ENCODE data around the gene INSM2. TPM values are rescaled to one million over a fixed set of nuclear protein-coding genes. Genes with fewer than 3 reads are reported as not detected.

INSM2 gene
- polyA plus RNA-seq, 1 donor (not counting 4 experiments of a cell fraction or from before 2014, with no cell fraction given): not detected

DNA sequence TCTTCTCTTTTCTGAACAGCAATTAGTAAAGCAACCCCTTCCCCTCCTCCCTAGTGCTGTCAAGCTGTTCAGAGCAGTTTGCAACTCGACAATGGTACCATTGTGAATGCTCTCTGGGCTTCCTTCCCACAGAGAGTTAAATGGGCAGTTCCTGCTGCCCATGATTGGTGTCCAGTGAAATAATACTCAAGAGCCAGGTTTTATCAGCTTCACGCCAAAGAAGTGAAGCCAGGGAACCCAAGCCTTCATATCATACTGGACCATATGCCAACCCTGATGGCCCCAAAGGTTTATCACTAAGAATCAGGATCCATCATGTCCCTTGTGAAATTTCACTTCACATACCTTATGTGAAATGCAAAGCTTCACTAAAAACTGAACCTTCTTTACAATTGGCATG is 24.7 kb downstream of the INSM2 start:
- H3K27me3 ChIP-seq (ENCODE audit: control insufficient read depth, extremely low read depth, insufficient read depth, low read length): no peaks in the 10 kb centered on the region
- H3K36me3 ChIP-seq (ENCODE audit: control insufficient read depth in 2 of 2, extremely low read depth in 1 of 2, insufficient read depth in 2 of 2, low read length in 2 of 2): no peaks in the 10 kb centered on the region
- H3K27ac ChIP-seq (ENCODE audit: control insufficient read depth, insufficient read depth, low read length): no peak overlapping the region
- no peak for FAIRE-seq
- peaks cover 3% of the 10 kb centered on the region for H3K4me1 ChIP-seq (ENCODE audit: control insufficient read depth, extremely low read depth, insufficient read depth, low read length)
- H3K4me2 ChIP-seq (ENCODE audit: control insufficient read depth, extremely low read depth, insufficient read depth, low read depth, low read length): no peak overlapping the region
- no peaks in the 10 kb centered on the region for H4K20me1 ChIP-seq (ENCODE audit: control insufficient read depth, extremely low read depth, insufficient read depth, low read length)
- no peaks in the 10 kb centered on the region for H3K79me2 ChIP-seq (ENCODE audit: control insufficient read depth, insufficient read depth, low read length)
- H3K9me3 ChIP-seq (ENCODE audit: control insufficient read depth, low read depth, low read length): no peaks in the 10 kb centered on the region
- TF ChIP-seq EZH2 (IDR thresholded peaks at IDR 0.05; ENCODE audit: low read length): no peak
- TF ChIP-seq, protein P1, sequence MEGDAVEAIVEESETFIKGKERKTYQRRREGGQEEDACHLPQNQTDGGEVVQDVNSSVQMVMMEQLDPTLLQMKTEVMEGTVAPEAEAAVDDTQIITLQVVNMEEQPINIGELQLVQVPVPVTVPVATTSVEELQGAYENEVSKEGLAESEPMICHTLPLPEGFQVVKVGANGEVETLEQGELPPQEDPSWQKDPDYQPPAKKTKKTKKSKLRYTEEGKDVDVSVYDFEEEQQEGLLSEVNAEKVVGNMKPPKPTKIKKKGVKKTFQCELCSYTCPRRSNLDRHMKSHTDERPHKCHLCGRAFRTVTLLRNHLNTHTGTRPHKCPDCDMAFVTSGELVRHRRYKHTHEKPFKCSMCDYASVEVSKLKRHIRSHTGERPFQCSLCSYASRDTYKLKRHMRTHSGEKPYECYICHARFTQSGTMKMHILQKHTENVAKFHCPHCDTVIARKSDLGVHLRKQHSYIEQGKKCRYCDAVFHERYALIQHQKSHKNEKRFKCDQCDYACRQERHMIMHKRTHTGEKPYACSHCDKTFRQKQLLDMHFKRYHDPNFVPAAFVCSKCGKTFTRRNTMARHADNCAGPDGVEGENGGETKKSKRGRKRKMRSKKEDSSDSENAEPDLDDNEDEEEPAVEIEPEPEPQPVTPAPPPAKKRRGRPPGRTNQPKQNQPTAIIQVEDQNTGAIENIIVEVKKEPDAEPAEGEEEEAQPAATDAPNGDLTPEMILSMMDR (optimal IDR thresholded peaks at IDR 0.05 in 1 of 3, IDR thresholded peaks at IDR 0.05 in 1 of 3, conservative IDR thresholded peaks at IDR 0.05 in 1 of 3; ENCODE audit: extremely low read depth in 1 of 3, insufficient read depth in 2 of 3, low read length in 3 of 3): no peak
- H3K9ac ChIP-seq (ENCODE audit: control insufficient read depth, extremely low read depth, insufficient read depth, low read length): no peak overlapping the region
- DNase-seq (ENCODE audit: low read depth, low spot score): no peak
- H3K9me1 ChIP-seq (ENCODE audit: control insufficient read depth, extremely low read depth, insufficient read depth, low read length): no peaks in the 10 kb centered on the region
- no peak overlapping the region for H3K4me3 ChIP-seq (ENCODE audit: control insufficient read depth in 2 of 3, extremely low read depth in 1 of 3, insufficient read depth in 2 of 3, low read depth in 1 of 3, low read length in 3 of 3)
- dilution Hi-C loops (cut with MboI; ENCODE audit: extremely low pct_ligation_motif_present, low sequenced_read_pairs): no loop called here
- no peak overlapping the region for H2AFZ ChIP-seq (ENCODE audit: control insufficient read depth, low read length)

DNA sequence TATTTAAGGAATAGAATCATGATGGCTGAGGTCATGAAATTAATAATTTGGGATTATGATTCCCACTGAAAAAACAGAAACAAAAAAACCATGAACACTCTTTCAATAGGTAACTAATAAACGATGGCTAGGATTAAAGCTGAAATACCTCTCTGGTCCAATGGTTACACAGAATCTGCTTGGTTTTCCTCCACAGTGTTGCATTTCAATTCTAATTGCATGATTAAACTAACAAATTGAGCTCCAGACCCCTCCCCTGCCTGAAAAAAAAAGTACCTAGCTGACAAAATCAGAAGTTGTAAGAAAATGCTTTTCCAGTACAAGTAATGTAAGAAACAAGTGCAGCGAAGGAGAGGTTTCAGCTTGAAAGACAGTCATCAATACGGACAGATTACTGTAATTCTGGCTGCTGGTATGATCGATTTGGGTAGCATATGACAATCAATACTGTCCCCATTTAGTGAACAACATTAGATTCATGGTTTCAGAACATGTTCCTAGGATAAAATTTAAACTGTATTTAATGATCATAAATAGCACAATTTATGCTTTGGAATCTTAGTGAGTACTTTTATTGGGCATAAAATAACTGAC is 32.0 kb downstream of the INSM2 start:
- H3K36me3 ChIP-seq (ENCODE audit: control insufficient read depth in 2 of 2, extremely low read depth in 1 of 2, insufficient read depth in 2 of 2, low read length in 2 of 2): no peaks in the 10 kb centered on the region

More for the DNA sequence above, 32.0 kb downstream of the INSM2 start:
- Histone ChIP-seq H3K27ac (ENCODE audit: control insufficient read depth, insufficient read depth, low read length) (no peak overlapping the region), H4K20me1 (ENCODE audit: control insufficient read depth, extremely low read depth, insufficient read depth, low read length) (no peaks in the 10 kb centered on the region), H3K9me3 (ENCODE audit: control insufficient read depth, low read depth, low read length) (no peaks in the 10 kb centered on the region), H3K4me3 (ENCODE audit: control insufficient read depth in 2 of 3, extremely low read depth in 1 of 3, insufficient read depth in 2 of 3, low read depth in 1 of 3, low read length in 3 of 3) (no peak overlapping the region), H3K27me3 (ENCODE audit: control insufficient read depth, extremely low read depth, insufficient read depth, low read length) (no peaks in the 10 kb centered on the region), H3K4me2 (ENCODE audit: control insufficient read depth, extremely low read depth, insufficient read depth, low read depth, low read length) (no peak overlapping the region), H3K79me2 (ENCODE audit: control insufficient read depth, insufficient read depth, low read length) (no peaks in the 10 kb centered on the region), H3K9ac (ENCODE audit: control insufficient read depth, extremely low read depth, insufficient read depth, low read length) (no peak overlapping the region), H3K4me1 (ENCODE audit: control insufficient read depth, extremely low read depth, insufficient read depth, low read length) (no peaks in the 10 kb centered on the region), H3K9me1 (ENCODE audit: control insufficient read depth, extremely low read depth, insufficient read depth, low read length) (no peaks in the 10 kb centered on the region), H2AFZ (ENCODE audit: control insufficient read depth, low read length) (no peak overlapping the region)
- DNase-seq (ENCODE audit: low read depth, low spot score) (no peak), FAIRE-seq (no peak)
- dilution Hi-C loops (cut with MboI; ENCODE audit: extremely low pct_ligation_motif_present, low sequenced_read_pairs): no loop called here
- TF ChIP-seq EZH2 (IDR thresholded peaks at IDR 0.05; ENCODE audit: low read length): no peak
- TF ChIP-seq, protein P1 (optimal IDR thresholded peaks at IDR 0.05 in 1 of 3, IDR thresholded peaks at IDR 0.05 in 1 of 3, conservative IDR thresholded peaks at IDR 0.05 in 1 of 3; ENCODE audit: extremely low read depth in 1 of 3, insufficient read depth in 2 of 3, low read length in 3 of 3): no peak

Data from keratinocyte (primary cell).